ENCODE measurements around the gene ANXA8L1.
A peak's percentile ranks its signal among the peaks of the same experiment; 100 is the strongest.
"Not testable (repeated sequence)": the region's sequence is repeated elsewhere in the genome, so short reads cannot be mapped to it uniquely, and the experiment has no call there.

ANXA8L1 gene

GRCh38 chr10:46398212-46398886, 22.8 kb downstream of the ANXA8L1 start:
- DNase-seq: peak in 1 of 2 experiments; percentile 19

GRCh38 chr10:46409556-46409955, 34.0 kb downstream of the ANXA8L1 start:
- not testable (repeated sequence) for DNase-seq

GRCh38 chr10:46411123-46411522, 35.5 kb downstream of the ANXA8L1 start:
- not testable (repeated sequence) for DNase-seq

GRCh38 chr10:46412665-46413064, 37.1 kb downstream of the ANXA8L1 start:
- not testable (repeated sequence) for DNase-seq

GRCh38 chr10:46415291-46415690, 39.7 kb downstream of the ANXA8L1 start:
- not testable (repeated sequence) for DNase-seq

GRCh38 chr10:46418283-46418682, 42.7 kb downstream of the ANXA8L1 start:
- not testable (repeated sequence) for DNase-seq

GRCh38 chr10:46419570-46420379, 44.2 kb downstream of the ANXA8L1 start:
- DNase-seq: not testable (repeated sequence)

- DNase-seq: not testable (repeated sequence)
Observed at GRCh38 chr10:46423550-46423949, 48.0 kb downstream of the ANXA8L1 start.

- not testable (repeated sequence) for DNase-seq
Observed at GRCh38 chr10:46440942-46441341, 65.4 kb downstream of the ANXA8L1 start.

All from Kasumi-1 (cell line).